HG02852 (cell line): ENCODE results near the gene AFF1.
"Not testable (repeated sequence)": the region's sequence is repeated elsewhere in the genome, so short reads cannot be mapped to it uniquely, and the experiment has no call there.

Experiments used
- ATAC-seq: cut with Tn5 transposase; IDR thresholded peaks from one replicate; pipeline ENCODE4 v1.9.1; 2021; ENCODE audit warnings: mild to moderate bottlenecking, moderate library complexity; ENCODE audit not compliant: unreplicated experiment

The AFF1 gene

GRCh38 chr4:86977621-86978184 lies 42.9 kb downstream of the AFF1 start:
- ATAC-seq: peak; percentile 80

- no peak for ATAC-seq
Measured at GRCh38 chr4:86978709-86979108, 43.9 kb downstream of the AFF1 start.

GRCh38 chr4:86980230-86980629 lies 45.4 kb downstream of the AFF1 start:
- no peak for ATAC-seq

- no peak for ATAC-seq
Measured at GRCh38 chr4:86981789-86982188, 47.0 kb downstream of the AFF1 start.

GRCh38 chr4:86985852-86986251 lies 51.0 kb downstream of the AFF1 start:
- not testable (repeated sequence) for ATAC-seq

GRCh38 chr4:86989658-86990057 lies 54.8 kb downstream of the AFF1 start:
- not testable (repeated sequence) for ATAC-seq

GRCh38 chr4:86990510-86990909 lies 55.7 kb downstream of the AFF1 start:
- ATAC-seq: no peak

GRCh38 chr4:86991994-86992393 lies 57.2 kb downstream of the AFF1 start:
- no peak for ATAC-seq

- ATAC-seq: no peak
Measured at GRCh38 chr4:86993909-86994681, 59.3 kb downstream of the AFF1 start.

GRCh38 chr4:86994686-86995085 lies 59.9 kb downstream of the AFF1 start:
- no peak for ATAC-seq

GRCh38 chr4:86996510-86996909 lies 61.7 kb downstream of the AFF1 start:
- not testable (repeated sequence) for ATAC-seq

GRCh38 chr4:86999136-86999643 lies 64.4 kb downstream of the AFF1 start:
- no peak for ATAC-seq

GRCh38 chr4:87002682-87003043 lies 67.9 kb downstream of the AFF1 start:
- no peak for ATAC-seq

GRCh38 chr4:87003266-87003665 lies 68.5 kb downstream of the AFF1 start:
- ATAC-seq: no peak

GRCh38 chr4:87005369-87005689 lies 70.5 kb downstream of the AFF1 start:
- no peak for ATAC-seq

GRCh38 chr4:87005690-87006425 lies 71.0 kb downstream of the AFF1 start:
- ATAC-seq: peak; percentile 2

- ATAC-seq: peak; percentile 59
Measured at GRCh38 chr4:87006426-87006675, 71.5 kb downstream of the AFF1 start.

- peak; percentile 64 for ATAC-seq
Measured at GRCh38 chr4:87006676-87007527, 72.1 kb downstream of the AFF1 start.

GRCh38 chr4:87007528-87008446 lies 73.0 kb downstream of the AFF1 start:
- no peak for ATAC-seq

- no peak for ATAC-seq
Measured at GRCh38 chr4:87009095-87009648, 74.4 kb downstream of the AFF1 start.
